NCI-H2196 treated with DMSO at 0.1 percent for 48 hours (cell line): ENCODE data around the gene CPA4.
"Not testable (repeated sequence)": the region's sequence is repeated elsewhere in the genome, so short reads cannot be mapped to it uniquely, and the experiment has no call there.

Source experiments
- DNase-seq: peaks from one replicate; lab custom pipeline; 2025; ENCODE audit not compliant: unreplicated experiment; lab: John Stamatoyannopoulos, UW

The CPA4 gene

GRCh38 chr7:130301501-130302020 lies 8.6 kb downstream of the CPA4 start:
- no peak for DNase-seq

- DNase-seq, result no peak
Observed at GRCh38 chr7:130302649-130303048, 9.7 kb downstream of the CPA4 start.

- no peak for DNase-seq
Observed at GRCh38 chr7:130303127-130303526, 10.2 kb downstream of the CPA4 start.

GRCh38 chr7:130303551-130303950 lies 10.6 kb downstream of the CPA4 start:
- DNase-seq, result no peak

GRCh38 chr7:130303982-130304381 lies 11.0 kb downstream of the CPA4 start:
- DNase-seq, result no peak

GRCh38 chr7:130304878-130305277 lies 11.9 kb downstream of the CPA4 start:
- DNase-seq, result no peak

- DNase-seq, result no peak
Observed at GRCh38 chr7:130305433-130306042, 12.6 kb downstream of the CPA4 start.

GRCh38 chr7:130309986-130310385 lies 17.0 kb downstream of the CPA4 start:
- no peak for DNase-seq

GRCh38 chr7:130314305-130314704 lies 21.3 kb downstream of the CPA4 start:
- DNase-seq, result no peak

GRCh38 chr7:130319541-130319940 lies 26.6 kb downstream of the CPA4 start:
- DNase-seq, result no peak

GRCh38 chr7:130321542-130322229 lies 28.7 kb downstream of the CPA4 start:
- DNase-seq, result not testable (repeated sequence)

- no peak for DNase-seq
Observed at GRCh38 chr7:130322615-130323014, 29.7 kb downstream of the CPA4 start.

- no peak for DNase-seq
Observed at GRCh38 chr7:130324306-130324943, 31.5 kb downstream of the CPA4 start.

- no peak for DNase-seq
Observed at GRCh38 chr7:130329681-130330080, 36.7 kb downstream of the CPA4 start.

- no peak for DNase-seq
Observed at GRCh38 chr7:130332259-130333053, 39.5 kb downstream of the CPA4 start.

- no peak for DNase-seq
Observed at GRCh38 chr7:130333832-130334231, 40.9 kb downstream of the CPA4 start.

- DNase-seq, result no peak
Observed at GRCh38 chr7:130334274-130334673, 41.3 kb downstream of the CPA4 start.

GRCh38 chr7:130337410-130337971 lies 44.5 kb downstream of the CPA4 start:
- DNase-seq, result no peak

- DNase-seq, result no peak
Observed at GRCh38 chr7:130338233-130338632, 45.3 kb downstream of the CPA4 start.

GRCh38 chr7:130341882-130342281 lies 48.9 kb downstream of the CPA4 start:
- DNase-seq, result no peak
